GM12864 (cell line): ENCODE data around the gene TASL.
A peak's percentile ranks its signal among the peaks of the same experiment; 100 is the strongest.
"Not testable (repeated sequence)": the region's sequence is repeated elsewhere in the genome, so short reads cannot be mapped to it uniquely, and the experiment has no call there.

Experiments used
- DNase-seq: peaks from one replicate; pipeline ENCODE4 v3.0.0-alpha.2; 2011; ENCODE audit warnings: low read depth
- H3K4me3 ChIP-seq: 2 replicates; pipeline ENCODE4 v1.5.1; 2011; ENCODE audit warnings: mild to moderate bottlenecking, low read depth, low read length, control low read depth
- TF ChIP-seq, protein P1 (sequence below): IDR thresholded peaks from 2 replicates; pipeline ENCODE4 v1.5.1; 2011; ENCODE audit warnings: low read depth, mild to moderate bottlenecking, moderate library complexity, low read length, control low read depth, inconsistent platforms; ENCODE audit errors: missing control alignments

TASL gene

DNA sequence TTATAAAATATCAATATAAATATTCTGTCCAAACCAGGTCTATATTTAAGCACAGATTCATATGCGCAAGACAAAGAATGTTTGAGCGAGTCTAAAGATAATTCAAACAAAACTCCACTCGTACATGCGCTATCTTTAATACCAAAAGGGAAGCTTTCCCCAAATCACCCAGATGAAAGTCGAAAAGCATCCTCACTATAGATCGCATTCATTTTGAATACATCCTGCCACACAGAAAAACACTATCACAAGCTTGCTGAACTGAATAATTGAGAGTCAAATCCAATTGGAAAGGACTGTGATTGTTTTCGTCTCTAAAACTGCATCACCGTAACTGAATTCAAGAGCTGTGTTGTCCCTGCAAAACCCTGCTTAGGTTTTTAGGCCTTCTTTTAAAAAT, 685 bp downstream of the TASL start:
- TF ChIP-seq, protein P1, sequence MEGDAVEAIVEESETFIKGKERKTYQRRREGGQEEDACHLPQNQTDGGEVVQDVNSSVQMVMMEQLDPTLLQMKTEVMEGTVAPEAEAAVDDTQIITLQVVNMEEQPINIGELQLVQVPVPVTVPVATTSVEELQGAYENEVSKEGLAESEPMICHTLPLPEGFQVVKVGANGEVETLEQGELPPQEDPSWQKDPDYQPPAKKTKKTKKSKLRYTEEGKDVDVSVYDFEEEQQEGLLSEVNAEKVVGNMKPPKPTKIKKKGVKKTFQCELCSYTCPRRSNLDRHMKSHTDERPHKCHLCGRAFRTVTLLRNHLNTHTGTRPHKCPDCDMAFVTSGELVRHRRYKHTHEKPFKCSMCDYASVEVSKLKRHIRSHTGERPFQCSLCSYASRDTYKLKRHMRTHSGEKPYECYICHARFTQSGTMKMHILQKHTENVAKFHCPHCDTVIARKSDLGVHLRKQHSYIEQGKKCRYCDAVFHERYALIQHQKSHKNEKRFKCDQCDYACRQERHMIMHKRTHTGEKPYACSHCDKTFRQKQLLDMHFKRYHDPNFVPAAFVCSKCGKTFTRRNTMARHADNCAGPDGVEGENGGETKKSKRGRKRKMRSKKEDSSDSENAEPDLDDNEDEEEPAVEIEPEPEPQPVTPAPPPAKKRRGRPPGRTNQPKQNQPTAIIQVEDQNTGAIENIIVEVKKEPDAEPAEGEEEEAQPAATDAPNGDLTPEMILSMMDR, result no peak
- peak overlapping the region; percentile 72 for H3K4me3 ChIP-seq
- no peak for DNase-seq

- TF ChIP-seq, protein P1, result no peak
- DNase-seq, result no peak
Measured at GRCh38 chrX:30573125-30573524, 4.4 kb downstream of the TASL start.

DNA sequence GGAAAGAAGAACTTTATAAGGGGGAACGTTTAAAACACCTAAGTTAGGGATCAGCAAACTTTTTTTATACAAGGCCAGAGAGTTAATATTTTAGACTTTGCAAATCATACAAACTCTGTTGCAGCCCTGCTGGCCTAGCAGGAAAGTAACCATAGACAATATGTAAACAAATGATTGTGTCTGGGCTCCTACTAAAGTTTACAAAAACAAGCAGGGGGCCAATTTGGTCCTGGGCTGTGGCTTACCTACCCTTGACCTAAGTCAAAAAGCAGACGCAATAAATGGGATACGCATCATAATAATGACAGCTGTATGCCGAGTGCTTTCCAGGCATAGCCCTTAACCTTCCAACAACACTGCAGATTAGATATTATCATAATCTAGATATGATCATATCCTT, 4.9 kb downstream of the TASL start:
- peak overlapping the region; percentile 7 for H3K4me3 ChIP-seq
- no peak for DNase-seq

More at GRCh38 chrX:30573125-30573524, 4.4 kb downstream of the TASL start:
- peak overlapping the region; percentile 21; the same call in 1 of the 2 replicates for H3K4me3 ChIP-seq

DNA sequence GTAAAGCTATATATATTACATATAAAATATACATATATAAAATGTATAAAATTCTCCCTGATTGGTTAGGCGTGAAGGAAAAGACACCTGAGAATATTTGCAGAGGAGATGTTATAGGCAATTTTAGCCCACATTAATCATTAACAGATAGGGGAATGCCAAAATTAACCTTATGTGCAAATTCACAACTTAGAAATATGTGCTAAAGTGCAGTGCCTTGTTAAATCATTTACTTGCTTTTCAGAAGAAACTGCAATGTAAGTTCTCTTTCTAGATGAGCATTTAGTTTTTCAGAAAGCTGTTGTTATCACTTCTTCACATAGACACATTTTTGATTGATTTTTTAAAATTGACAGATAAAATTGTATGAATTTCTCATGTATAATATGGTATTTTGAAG, 5.6 kb downstream of the TASL start:
- no peak for DNase-seq
- TF ChIP-seq, protein P1, result no peak
- H3K4me3 ChIP-seq, result no peak overlapping the region

More for the DNA sequence above, 4.9 kb downstream of the TASL start:
- TF ChIP-seq, protein P1, result no peak

DNA sequence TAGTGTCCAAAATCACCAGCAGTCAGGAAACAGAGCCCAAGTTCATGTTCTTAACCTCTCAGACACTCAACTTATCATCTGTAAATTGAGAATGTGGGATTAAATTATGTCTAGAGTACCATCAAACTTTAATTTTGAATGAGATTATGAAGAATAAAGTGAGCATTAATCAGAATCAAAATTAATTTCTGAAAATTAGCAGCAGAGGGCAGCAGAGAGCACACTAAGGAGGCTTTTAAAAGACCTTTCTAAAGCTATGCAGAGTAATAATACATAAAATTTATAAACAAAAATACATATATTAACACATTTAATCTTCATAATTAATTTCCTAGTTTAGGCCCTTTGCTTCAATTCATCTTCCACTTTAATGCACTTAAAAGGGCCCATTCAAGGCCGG, 7.1 kb downstream of the TASL start:
- H3K4me3 ChIP-seq, result no peak overlapping the region
- TF ChIP-seq, protein P1, result peak; percentile 26
- no peak for DNase-seq

- no peak overlapping the region for H3K4me3 ChIP-seq
- TF ChIP-seq, protein P1, result no peak
- no peak for DNase-seq
Measured at GRCh38 chrX:30568136-30568535, 9.4 kb downstream of the TASL start.

DNA sequence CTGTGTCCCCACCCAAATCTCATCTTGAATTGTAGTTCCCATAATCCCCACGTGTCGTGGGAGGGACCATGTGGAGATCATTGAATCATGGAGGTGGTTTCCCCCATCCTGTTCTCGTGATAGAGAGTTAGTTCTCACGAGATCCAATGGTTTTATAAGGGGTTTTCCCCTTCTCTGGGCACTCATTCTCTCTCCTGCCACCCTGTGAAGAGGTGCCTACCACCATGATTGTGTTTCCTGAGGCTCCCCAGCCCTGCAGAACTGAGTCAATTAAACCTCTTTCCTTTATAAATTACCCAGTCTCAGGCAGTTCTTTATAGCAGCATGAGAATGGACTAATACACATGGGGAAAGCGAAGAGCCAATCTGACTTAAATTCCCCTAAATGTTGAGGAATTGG, 14.5 kb downstream of the TASL start:
- not testable (repeated sequence) for DNase-seq

More for the DNA sequence above, 14.5 kb downstream of the TASL start:
- not testable (repeated sequence) for H3K4me3 ChIP-seq
